DMS53 treated with DMSO at 0.1 percent for 48 hours (cell line): Measurements from ENCODE around the gene FRMD4A.

Experiments used
- DNase-seq: peaks from one replicate; lab custom pipeline; 2025; ENCODE audit not compliant: unreplicated experiment; lab: John Stamatoyannopoulos, UW

FRMD4A gene

GRCh38 chr10:13693783-13694700 lies 636.7 kb downstream of the FRMD4A start:
- DNase-seq = no peak

- DNase-seq = no peak
These were observed 640.4 kb downstream of the FRMD4A start for GRCh38 chr10:13690281-13690825.

- peak; percentile 23 for DNase-seq
These were observed 644.4 kb downstream of the FRMD4A start for GRCh38 chr10:13686331-13686752.

DNA sequence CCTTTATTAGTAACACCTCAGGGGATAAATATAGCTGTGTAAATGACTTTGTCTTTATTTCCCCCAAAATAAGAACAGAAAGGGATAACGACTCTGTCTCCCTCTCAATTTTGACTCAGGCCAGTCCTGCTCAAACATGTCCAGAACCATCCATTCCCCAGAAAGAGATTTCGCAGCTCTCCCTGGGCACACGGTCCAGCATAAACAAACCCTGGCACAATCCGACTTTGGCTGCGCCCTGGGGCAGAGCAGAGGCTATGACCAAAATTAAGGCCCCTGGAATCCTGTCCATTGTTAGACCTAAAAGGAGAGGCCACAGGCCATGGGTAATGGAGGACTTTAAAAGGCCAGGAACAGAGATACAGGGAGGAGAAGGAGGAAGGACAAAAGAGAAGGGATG lies 644.8 kb downstream of the FRMD4A start:
- DNase-seq = no peak

DNA sequence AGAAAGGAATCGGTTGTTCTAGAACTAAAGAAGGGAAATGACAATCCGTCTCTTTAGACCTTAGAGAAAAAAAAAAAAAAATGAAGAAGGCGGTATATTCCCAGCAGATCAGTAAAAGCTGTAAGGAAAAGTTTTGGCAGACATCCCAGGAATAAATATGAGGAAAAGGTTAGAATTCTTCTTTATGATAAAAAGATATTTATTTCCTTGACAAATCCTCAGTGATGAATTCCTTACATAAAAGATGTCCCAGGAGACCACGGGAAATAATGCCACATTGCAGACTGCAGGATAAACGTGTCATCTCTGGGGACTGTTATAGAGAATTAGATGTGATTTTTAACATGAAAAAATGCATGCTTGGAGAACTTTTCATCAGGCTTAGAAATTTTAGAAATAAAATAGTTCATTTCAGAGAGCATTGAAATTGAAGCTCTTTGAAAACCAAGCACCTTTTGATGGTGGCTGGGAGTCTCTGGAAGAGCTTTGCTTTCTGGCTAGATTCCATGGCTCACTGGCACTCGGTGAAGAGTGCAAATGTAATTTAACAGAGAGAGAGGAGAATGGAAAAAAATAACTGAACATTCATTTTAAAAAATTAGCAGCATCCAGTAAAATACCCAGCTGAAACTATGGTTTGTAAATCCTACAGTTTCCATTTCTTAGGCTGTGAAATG lies 645.8 kb downstream of the FRMD4A start:
- DNase-seq = no peak

GRCh38 chr10:13684252-13684791 lies 646.4 kb downstream of the FRMD4A start:
- no peak for DNase-seq

- DNase-seq = no peak
These were observed 647.7 kb downstream of the FRMD4A start for GRCh38 chr10:13683017-13683416.

- no peak for DNase-seq
These were observed 648.8 kb downstream of the FRMD4A start for GRCh38 chr10:13681960-13682359.

- no peak for DNase-seq
These were observed 649.2 kb downstream of the FRMD4A start for GRCh38 chr10:13681528-13681927.

- DNase-seq = peak; percentile 19
These were observed 649.6 kb downstream of the FRMD4A start for GRCh38 chr10:13681095-13681494.

DNA sequence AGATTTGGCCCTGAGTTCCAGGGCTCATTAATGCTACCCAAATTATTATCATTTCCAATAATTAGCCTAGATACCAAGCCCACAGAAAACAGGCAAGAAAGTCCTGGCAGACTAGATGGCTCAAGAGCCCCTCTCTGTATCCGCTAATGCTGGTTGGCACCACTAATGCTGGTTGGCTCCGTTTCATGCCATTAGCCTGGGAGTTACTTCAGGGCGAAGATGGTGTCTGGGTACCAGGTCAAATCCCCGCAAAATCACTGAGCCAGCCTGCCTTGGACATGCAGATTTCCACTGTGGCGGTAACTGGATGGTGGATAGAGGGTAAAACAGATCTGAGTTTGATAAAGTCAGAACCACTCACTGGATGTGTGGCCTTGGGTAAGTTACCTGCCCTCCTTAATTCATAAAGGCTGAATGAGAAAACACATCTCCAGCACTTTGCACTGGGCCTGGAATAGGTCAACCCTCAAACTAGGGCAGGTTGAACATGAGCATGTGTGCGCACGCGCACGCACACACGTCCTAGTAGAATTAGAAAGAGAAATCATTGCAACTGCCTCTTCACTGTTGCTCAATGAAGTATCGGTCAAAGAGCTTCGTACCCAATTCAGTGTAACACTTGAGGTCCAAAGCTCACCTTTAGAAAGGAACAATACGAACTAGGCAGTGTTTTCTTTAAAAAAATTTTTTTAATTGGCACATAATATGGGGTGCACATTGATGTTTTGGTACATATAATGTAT lies 652.5 kb downstream of the FRMD4A start:
- no peak for DNase-seq

DNA sequence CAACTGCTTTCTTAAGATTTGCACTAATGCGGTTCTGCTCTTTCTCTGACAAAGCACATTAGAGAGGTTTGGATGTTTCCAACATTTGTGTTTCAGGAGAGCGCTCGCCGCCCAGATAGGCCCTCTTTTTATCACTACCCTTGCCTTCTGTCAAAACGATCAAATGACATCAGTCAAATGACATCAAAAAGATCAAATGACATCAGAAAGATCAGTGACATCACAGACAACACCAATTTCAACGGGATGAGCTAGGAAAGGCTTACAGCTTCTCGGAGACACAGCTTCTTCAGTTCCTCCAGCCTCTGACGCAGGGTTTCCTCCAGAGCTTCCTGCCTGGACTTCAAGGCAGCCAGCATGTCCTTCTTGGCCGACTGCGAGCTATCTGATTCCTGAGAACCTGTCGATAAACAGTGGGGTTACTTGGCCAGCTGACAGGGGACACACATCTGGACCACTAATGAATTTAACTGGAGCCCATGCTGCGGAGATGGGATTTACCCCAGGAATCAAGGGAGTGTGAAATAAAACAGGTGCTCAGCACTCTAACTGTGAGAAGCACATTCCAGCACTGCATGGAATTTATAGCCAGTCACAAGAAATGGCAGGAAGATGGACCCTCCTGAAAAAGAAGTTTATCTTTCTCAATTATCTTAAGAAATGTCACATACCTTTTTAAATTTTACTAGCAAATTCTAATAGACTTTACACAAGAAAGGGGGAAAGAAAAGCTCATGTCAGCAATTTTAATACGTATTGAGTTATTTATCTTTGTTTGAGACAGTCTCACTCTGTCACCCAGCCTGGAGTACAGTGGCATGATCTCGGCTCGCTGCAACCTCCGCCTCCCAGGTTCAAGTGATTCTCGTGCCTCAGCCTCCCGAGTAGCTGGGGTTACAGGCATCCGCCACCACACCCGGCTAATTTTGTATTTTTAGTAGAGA lies 655.8 kb downstream of the FRMD4A start:
- no peak for DNase-seq

GRCh38 chr10:13673156-13673555 lies 657.6 kb downstream of the FRMD4A start:
- DNase-seq = no peak

DNA sequence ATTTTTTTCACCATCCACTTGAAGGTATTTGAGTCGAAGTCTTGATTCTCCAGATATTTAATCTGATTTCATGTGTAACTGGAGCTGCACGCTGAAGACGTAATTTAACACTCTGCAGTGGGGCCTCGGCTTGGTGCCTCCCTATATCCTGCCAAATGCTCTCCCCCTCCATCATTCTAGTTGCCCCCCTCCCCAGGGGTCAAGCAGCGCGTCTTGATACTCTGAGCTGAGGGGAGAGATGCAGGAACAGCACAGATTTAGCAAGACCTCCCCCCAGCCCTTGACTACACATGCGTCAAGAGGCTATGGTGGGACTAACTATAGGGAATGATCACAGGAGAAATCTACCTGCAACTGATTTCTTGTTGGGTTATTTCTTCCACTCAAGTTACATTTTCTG lies 658.2 kb downstream of the FRMD4A start:
- DNase-seq = no peak

DNA sequence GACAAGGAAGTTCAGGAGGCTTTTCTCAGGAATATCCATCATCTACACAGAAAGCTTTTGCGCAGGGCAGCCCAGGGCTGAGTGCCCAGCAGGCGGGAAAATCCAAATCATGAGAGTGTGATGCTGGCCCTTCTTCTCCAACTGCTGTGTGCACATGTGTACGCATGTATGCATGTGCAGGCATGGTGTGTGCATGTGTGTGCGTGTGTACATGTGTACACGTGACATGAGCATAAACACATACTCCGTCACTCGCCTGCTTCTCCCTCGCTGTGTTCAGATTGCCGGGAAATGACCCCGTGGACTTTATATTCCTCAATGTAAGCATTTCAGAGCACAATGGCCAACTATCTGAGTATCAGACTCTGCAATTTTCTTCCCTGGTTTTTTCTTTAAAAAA lies 658.8 kb downstream of the FRMD4A start:
- no peak for DNase-seq

DNA sequence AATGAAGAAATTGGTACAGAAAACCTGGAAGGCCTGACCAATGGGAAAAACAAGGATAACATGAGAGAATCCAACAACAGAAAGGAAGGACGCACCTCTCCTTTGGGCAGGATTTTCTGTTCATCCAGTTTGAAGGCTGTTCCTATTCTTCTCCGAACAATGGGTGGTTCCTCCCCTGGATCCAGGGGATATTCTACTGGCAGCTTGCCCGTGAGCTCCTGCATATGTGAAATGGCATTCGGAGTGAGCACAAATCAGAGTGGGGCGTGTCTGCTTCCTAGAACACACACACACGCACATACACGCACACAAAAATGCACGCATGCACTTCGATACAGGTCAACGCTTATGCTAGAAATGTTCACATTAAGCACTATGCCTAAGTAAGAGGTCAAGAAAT lies 660.4 kb downstream of the FRMD4A start:
- DNase-seq = no peak

DNA sequence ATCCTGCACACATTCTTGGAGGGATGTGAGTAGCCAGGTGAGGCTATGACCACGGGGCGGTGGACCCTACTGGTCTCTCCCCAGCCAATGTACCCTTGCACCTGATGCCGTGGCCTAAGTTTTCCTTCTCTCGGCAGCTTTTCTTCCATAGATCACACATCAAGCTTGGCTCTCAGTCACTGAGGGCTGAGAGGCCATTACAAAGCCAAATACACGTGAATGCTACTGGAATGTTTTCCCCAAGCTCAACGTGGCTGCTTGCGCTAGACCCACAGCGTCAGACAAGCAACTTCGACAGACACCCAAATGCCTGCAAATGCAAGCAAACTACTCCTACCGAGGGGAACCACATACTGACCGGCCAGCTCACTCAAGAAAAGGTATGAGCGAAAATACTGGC lies 660.8 kb downstream of the FRMD4A start:
- no peak for DNase-seq

DNA sequence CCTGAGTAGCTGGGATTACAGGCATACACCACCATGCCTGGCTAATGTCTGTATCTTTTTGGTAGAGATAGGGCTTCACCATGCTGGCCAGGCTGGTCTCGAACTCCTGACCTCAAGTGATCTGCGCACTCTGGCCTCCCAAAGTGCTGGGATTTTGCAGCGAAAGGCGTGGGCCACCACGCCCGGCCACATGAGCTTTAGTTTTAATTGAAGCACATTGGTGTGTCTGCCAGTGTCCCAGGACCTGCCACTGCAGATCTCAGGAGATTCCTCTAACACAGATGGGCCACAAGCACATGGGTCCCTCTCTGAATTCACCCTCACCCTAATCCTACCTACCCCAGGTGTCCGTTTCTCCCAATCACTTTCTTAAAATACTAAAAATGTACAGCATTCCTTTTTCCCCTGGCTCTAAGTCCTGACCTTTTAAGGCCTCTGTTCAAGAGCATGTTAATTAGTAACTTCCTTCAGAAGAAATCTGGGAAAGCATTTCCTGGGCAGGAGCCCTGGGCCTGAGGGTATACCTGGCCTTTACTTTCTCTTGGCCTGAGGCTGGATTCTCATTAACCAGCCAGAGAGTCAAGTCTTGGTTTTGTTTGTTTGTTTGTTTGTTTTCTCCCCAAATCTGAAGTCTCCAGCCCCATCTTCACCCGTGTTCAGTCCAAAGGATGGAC lies 661.4 kb downstream of the FRMD4A start:
- DNase-seq = no peak

- no peak for DNase-seq
These were observed 662.6 kb downstream of the FRMD4A start for GRCh38 chr10:13668126-13668525.
